ENCODE measurements around the gene ELMO1. TPM values are rescaled to one million over a fixed set of nuclear protein-coding genes. Genes with fewer than 3 reads are reported as not detected.

The ELMO1 gene
- total RNA-seq, 1 donor from 2014 or later: 29.4 TPM

- Mint-ChIP-seq H3K36me3 (no peaks in the 10 kb centered on the region), H3K4me3 (no peak overlapping the region), H3K27ac (no peak overlapping the region), H3K9me3 (no peaks in the 10 kb centered on the region), H3K4me1 (ENCODE audit: unreplicated experiment) (peaks cover 12% of the 10 kb centered on the region), H3K27me3 (no peaks in the 10 kb centered on the region)
- no peak for DNase-seq (ENCODE audit: extremely low spot score, unreplicated experiment)
- no peak for TF ChIP-seq CTCF (conservative IDR thresholded peaks at IDR 0.05)
These were observed 200.2 kb downstream of the ELMO1 start for GRCh38 chr7:37248396-37248861.

GRCh38 chr7:37247861-37248260, 200.8 kb downstream of the ELMO1 start:
- DNase-seq (ENCODE audit: extremely low spot score, unreplicated experiment): no peak
- Mint-ChIP-seq H3K9me3 (no peaks in the 10 kb centered on the region), H3K27me3 (no peaks in the 10 kb centered on the region), H3K27ac (no peak overlapping the region), H3K4me3 (no peak overlapping the region), H3K36me3 (no peaks in the 10 kb centered on the region), H3K4me1 (ENCODE audit: unreplicated experiment) (peaks cover 12% of the 10 kb centered on the region)
- TF ChIP-seq CTCF (conservative IDR thresholded peaks at IDR 0.05): no peak

- Mint-ChIP-seq H3K4me1 (ENCODE audit: unreplicated experiment) (peaks cover 12% of the 10 kb centered on the region), H3K9me3 (peaks cover 4% of the 10 kb centered on the region), H3K4me3 (no peak overlapping the region), H3K27me3 (no peaks in the 10 kb centered on the region), H3K27ac (no peak overlapping the region), H3K36me3 (no peaks in the 10 kb centered on the region)
- no peak for DNase-seq (ENCODE audit: extremely low spot score, unreplicated experiment)
- TF ChIP-seq CTCF (conservative IDR thresholded peaks at IDR 0.05): no peak
These were observed 203.1 kb downstream of the ELMO1 start for GRCh38 chr7:37245590-37245989.

- no peak for TF ChIP-seq CTCF (conservative IDR thresholded peaks at IDR 0.05)
- H3K4me1 Mint-ChIP-seq (ENCODE audit: unreplicated experiment): no peaks in the 10 kb centered on the region
- no peaks in the 10 kb centered on the region for H3K27me3 Mint-ChIP-seq
- H3K27ac Mint-ChIP-seq: no peak overlapping the region
- H3K9me3 Mint-ChIP-seq: peaks cover 2% of the 10 kb centered on the region
- no peak for DNase-seq (ENCODE audit: extremely low spot score, unreplicated experiment)
- H3K36me3 Mint-ChIP-seq: no peaks in the 10 kb centered on the region
- H3K4me3 Mint-ChIP-seq: no peak overlapping the region
These were observed 211.8 kb downstream of the ELMO1 start for GRCh38 chr7:37236906-37237305.

GRCh38 chr7:37235813-37236212, 212.9 kb downstream of the ELMO1 start:
- no peak for DNase-seq (ENCODE audit: extremely low spot score, unreplicated experiment)
- H3K27ac Mint-ChIP-seq: no peak overlapping the region
- no peaks in the 10 kb centered on the region for H3K27me3 Mint-ChIP-seq
- no peak for TF ChIP-seq CTCF (conservative IDR thresholded peaks at IDR 0.05)
- H3K36me3 Mint-ChIP-seq: no peaks in the 10 kb centered on the region
- no peaks in the 10 kb centered on the region for H3K9me3 Mint-ChIP-seq
- H3K4me1 Mint-ChIP-seq (ENCODE audit: unreplicated experiment): no peaks in the 10 kb centered on the region
- no peak overlapping the region for H3K4me3 Mint-ChIP-seq

- Mint-ChIP-seq H3K9me3 (no peaks in the 10 kb centered on the region), H3K36me3 (no peaks in the 10 kb centered on the region), H3K4me3 (no peak overlapping the region), H3K4me1 (ENCODE audit: unreplicated experiment) (no peaks in the 10 kb centered on the region), H3K27ac (no peak overlapping the region), H3K27me3 (no peaks in the 10 kb centered on the region)
- no peak for DNase-seq (ENCODE audit: extremely low spot score, unreplicated experiment)
- TF ChIP-seq CTCF (conservative IDR thresholded peaks at IDR 0.05): peak; percentile 77
These were observed 213.7 kb downstream of the ELMO1 start for GRCh38 chr7:37234928-37235327.

Data from type B pancreatic cell (in vitro differentiated cells).